K562 (cell line): ENCODE measurements around the gene PSMC1. TPM values are rescaled to one million over a fixed set of nuclear protein-coding genes. Genes with fewer than 3 reads are reported as not detected.

Experiments used
- ARHGAP35 ChIP-seq: fragments of 450-650 bp; IDR thresholded peaks from 2 replicates; pipeline ENCODE4 v1.6.1; 2018; ENCODE audit not compliant: partially characterized antibody
- CTBP1 ChIP-seq: fragments of 450-650 bp; IDR thresholded peaks from 2 replicates; pipeline ENCODE4 v1.6.1; 2016; ENCODE audit warnings: borderline replicate concordance
- DACH1 ChIP-seq: fragments of 450-650 bp; IDR thresholded peaks from 2 replicates; pipeline ENCODE4 v1.6.1; 2018; ENCODE audit not compliant: partially characterized antibody
- DMBX1 ChIP-seq: fragments of 250-450 bp; sonication (Bioruptor Pico); IDR thresholded peaks from 2 replicates; pipeline ENCODE4 v1.8.0; 2022; ENCODE audit warnings: inconsistent platforms, mild to moderate bottlenecking, moderate library complexity, borderline replicate concordance
- FOXK2 ChIP-seq, 2 experiments: fragments of 450-650 bp; IDR thresholded peaks in 1 of 2; conservative IDR thresholded peaks in 1 of 2; 2 replicates each; pipeline ENCODE4 v1.6.1; 2016; ENCODE audit warnings: low read depth in 2 of 2, mild to moderate bottlenecking in 1 of 2
- FUS ChIP-seq: fragments of 200-400 bp; formaldehyde crosslinking; optimal IDR thresholded peaks from 2 replicates; pipeline ENCODE3; 2017; ENCODE audit warnings: low read depth, low read length
- GATA2 ChIP-seq: sonication (generic); formaldehyde crosslinking; IDR thresholded peaks from 2 replicates; pipeline ENCODE4 v1.4.0; 2020; ENCODE audit warnings: mild to moderate bottlenecking, missing genetic modification reagents
- KLF16 ChIP-seq: IDR thresholded peaks from 2 replicates; pipeline ENCODE4 v1.6.1; 2016; ENCODE audit warnings: antibody characterized with exemption
- MYNN ChIP-seq, 2 experiments: sonication (generic); formaldehyde crosslinking in 1 of 2; IDR thresholded peaks; 2 replicates each; pipeline versions ENCODE4 v1.5.0 to v1.6.1; 2016 to 2020; ENCODE audit warnings: antibody characterized with exemption in 1 of 2, missing genetic modification reagents in 1 of 2
- NCOA1 ChIP-seq: fragments of 450-650 bp; IDR thresholded peaks from 2 replicates; pipeline ENCODE4 v1.6.1; 2016; ENCODE audit warnings: low read depth
- NFIC ChIP-seq: fragments of 450-650 bp; IDR thresholded peaks from 2 replicates; pipeline ENCODE4 v1.6.1; 2017; ENCODE audit warnings: mild to moderate bottlenecking, inconsistent platforms
- NFYB ChIP-seq: IDR thresholded peaks from 2 replicates; pipeline ENCODE4 v1.6.1; 2011; ENCODE audit warnings: mild to moderate bottlenecking, moderate library complexity; ENCODE audit not compliant: insufficient read length; ENCODE audit errors: extremely low read depth
- PRPF4 ChIP-seq: fragments of 200-400 bp; formaldehyde crosslinking; IDR thresholded peaks from one replicate; pipeline ENCODE4 v1.6.1; 2017; ENCODE audit warnings: low read length, low read depth, mild to moderate bottlenecking; ENCODE audit not compliant: insufficient read depth, poor library complexity, severe bottlenecking
- PTRF ChIP-seq: fragments of 450-650 bp; IDR thresholded peaks from 2 replicates; pipeline ENCODE4 v1.6.1; 2016; ENCODE audit warnings: mild to moderate bottlenecking, missing genetic modification characterization, missing compliant biosample characterization
- RBFOX2 ChIP-seq: fragments of 200-400 bp; formaldehyde crosslinking; IDR thresholded peaks from 2 replicates; pipeline ENCODE4 v1.6.1; 2017; ENCODE audit warnings: low read depth, mild to moderate bottlenecking, low read length, moderate library complexity
- TAF9B ChIP-seq: fragments of 450-650 bp; IDR thresholded peaks from 2 replicates; pipeline ENCODE4 v1.6.1; 2018; ENCODE audit warnings: mild to moderate bottlenecking; ENCODE audit not compliant: partially characterized antibody
- ZNF232 ChIP-seq: sonication (generic); formaldehyde crosslinking; IDR thresholded peaks from 2 replicates; pipeline ENCODE4 v1.8.0; 2022; ENCODE audit warnings: mild to moderate bottlenecking, missing genetic modification reagents
- ZNF41 ChIP-seq: fragments of 250-450 bp; sonication (Bioruptor Pico); conservative IDR thresholded peaks from 2 replicates; pipeline ENCODE4 v1.4.0; 2020; ENCODE audit warnings: mild to moderate bottlenecking
- polyA plus RNA-seq, 8 experiments: library from polyadenylated mRNA; depleted of rRNA in 4 of 8; stranded (reverse) in 5 of 8; unstranded in 3 of 8; fragments of >200 nt; fragmentation: Nextera tagmentation in 2 of 8; fragmentation: Illumina TruSeq in 1 of 8; extraction: Ambion mirVana in 2 of 8; extraction: Trizol in 1 of 8; gene quantifications; 2 replicates each; pipeline versions ENCODE4 v1.2.1 to v1.2.3, GENCODE V29; 2011 to 2014; ENCODE audit warnings: inconsistent platforms in 1 of 8, missing spikeins in 1 of 8
- total RNA-seq, 7 experiments: library from RNA; depleted of rRNA in 6 of 7; stranded (reverse); fragments of >200 nt in 6 of 7; fragmentation: Illumina TruSeq in 2 of 7; extraction: Trizol in 2 of 7; gene quantifications; 2 replicates each; pipeline versions ENCODE4 v1.2.1 to v1.2.3, GENCODE V29; 2011 to 2021; ENCODE audit warnings: low replicate concordance in 1 of 7
- TF ChIP-seq, protein P1 (sequence below), 2 experiments: fragments of 450-650 bp; IDR thresholded peaks; 2 replicates each; pipeline ENCODE4 v1.6.1; 2018; ENCODE audit warnings: mild to moderate bottlenecking in 2 of 2, low read depth in 1 of 2; ENCODE audit not compliant: partially characterized antibody in 2 of 2
- TF ChIP-seq, protein P2 (sequence below): fragments of 450-650 bp; IDR thresholded peaks from 2 replicates; pipeline ENCODE4 v1.6.1; 2016; ENCODE audit warnings: low read depth, mild to moderate bottlenecking, moderate library complexity
- TF ChIP-seq, protein P3 (sequence below): fragments of 250-450 bp; sonication (Bioruptor Pico); IDR thresholded peaks from 2 replicates; pipeline ENCODE4 v1.5.0; 2021; ENCODE audit warnings: mild to moderate bottlenecking, moderate library complexity

PSMC1 gene
- total and polyA plus RNA-seq, 9 of the 15 experiments (the other 6 are each of a cell fraction or from before 2014, with no cell fraction given), result 87.8 to 276 (median 165) TPM

DNA sequence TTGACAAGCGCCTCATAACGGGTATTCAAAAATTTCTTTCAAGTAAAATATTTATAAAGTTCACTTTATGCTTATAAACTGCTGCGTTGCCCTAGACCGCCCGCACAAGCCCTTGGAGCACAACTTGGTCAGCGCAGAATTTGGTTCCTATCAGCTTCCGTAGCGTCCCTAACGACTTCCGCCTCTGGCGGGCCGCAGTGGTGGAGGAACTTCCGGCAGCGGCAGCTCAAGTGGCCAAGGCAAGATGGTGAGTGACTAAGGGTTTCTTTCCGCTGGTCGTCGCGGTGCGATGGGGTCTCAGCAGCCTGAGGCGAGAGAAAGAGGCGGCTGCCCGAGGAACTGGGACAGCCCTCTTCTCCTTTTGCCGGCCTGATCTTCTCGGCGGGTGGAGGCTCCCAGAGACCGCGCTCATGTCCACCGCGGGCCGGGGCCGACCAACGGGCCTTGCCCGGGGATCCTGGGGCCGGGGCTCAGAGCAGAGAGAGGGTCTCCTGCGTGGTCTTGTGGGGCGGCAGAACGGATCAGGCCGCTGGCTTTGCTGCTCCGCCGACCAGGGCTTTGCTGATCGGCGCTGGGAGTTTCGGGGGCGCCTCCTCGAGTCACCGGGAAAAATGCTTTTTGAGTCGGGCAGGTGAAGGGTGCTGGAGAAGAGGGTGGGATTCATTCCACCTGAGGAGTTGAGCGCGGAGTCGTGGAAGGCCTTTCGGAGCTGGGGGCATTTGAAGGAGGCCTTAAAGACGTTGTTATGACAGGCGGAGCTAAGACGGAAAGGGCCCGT is at the start of gene PSMC1 (continued):
- TF ChIP-seq, protein P1, sequence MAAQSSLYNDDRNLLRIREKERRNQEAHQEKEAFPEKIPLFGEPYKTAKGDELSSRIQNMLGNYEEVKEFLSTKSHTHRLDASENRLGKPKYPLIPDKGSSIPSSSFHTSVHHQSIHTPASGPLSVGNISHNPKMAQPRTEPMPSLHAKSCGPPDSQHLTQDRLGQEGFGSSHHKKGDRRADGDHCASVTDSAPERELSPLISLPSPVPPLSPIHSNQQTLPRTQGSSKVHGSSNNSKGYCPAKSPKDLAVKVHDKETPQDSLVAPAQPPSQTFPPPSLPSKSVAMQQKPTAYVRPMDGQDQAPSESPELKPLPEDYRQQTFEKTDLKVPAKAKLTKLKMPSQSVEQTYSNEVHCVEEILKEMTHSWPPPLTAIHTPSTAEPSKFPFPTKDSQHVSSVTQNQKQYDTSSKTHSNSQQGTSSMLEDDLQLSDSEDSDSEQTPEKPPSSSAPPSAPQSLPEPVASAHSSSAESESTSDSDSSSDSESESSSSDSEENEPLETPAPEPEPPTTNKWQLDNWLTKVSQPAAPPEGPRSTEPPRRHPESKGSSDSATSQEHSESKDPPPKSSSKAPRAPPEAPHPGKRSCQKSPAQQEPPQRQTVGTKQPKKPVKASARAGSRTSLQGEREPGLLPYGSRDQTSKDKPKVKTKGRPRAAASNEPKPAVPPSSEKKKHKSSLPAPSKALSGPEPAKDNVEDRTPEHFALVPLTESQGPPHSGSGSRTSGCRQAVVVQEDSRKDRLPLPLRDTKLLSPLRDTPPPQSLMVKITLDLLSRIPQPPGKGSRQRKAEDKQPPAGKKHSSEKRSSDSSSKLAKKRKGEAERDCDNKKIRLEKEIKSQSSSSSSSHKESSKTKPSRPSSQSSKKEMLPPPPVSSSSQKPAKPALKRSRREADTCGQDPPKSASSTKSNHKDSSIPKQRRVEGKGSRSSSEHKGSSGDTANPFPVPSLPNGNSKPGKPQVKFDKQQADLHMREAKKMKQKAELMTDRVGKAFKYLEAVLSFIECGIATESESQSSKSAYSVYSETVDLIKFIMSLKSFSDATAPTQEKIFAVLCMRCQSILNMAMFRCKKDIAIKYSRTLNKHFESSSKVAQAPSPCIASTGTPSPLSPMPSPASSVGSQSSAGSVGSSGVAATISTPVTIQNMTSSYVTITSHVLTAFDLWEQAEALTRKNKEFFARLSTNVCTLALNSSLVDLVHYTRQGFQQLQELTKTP (IDR thresholded peaks at IDR 0.05; ENCODE audit: low read depth in 1 of 2, partially characterized antibody in 2 of 2), result no peak
- TF ChIP-seq NFIC (no peak), RBFOX2 (peak; percentile 92), ZNF41 (CRISPR knock-in tag) (no peak), NCOA1 (peak; percentile 60; the same call in 1 of the 2 replicates), FUS (no peak), PTRF (tag) (no peak), NFYB (no peak), KLF16 (no peak), MYNN (IDR thresholded peaks at IDR 0.05) (no peak), MYNN (CRISPR knock-in tag; IDR thresholded peaks at IDR 0.05) (no peak), ARHGAP35 (no peak), DMBX1 (CRISPR knock-in tag) (no peak), CTBP1 (peak; percentile 48; the same call in 1 of the 2 replicates), FOXK2 (conservative IDR thresholded peaks at IDR 0.05 in 1 of 2, IDR thresholded peaks at IDR 0.05 in 1 of 2; ENCODE audit: low read depth in 2 of 2) (peak in 1 of 2 experiments; percentile 45; a peak in 1 of 4 replicates), TAF9B (peak; percentile 67), DACH1 (no peak), GATA2 (CRISPR knock-in tag) (no peak), PRPF4 (no peak), ZNF232 (CRISPR knock-in tag) (no peak)
- TF ChIP-seq, protein P2, sequence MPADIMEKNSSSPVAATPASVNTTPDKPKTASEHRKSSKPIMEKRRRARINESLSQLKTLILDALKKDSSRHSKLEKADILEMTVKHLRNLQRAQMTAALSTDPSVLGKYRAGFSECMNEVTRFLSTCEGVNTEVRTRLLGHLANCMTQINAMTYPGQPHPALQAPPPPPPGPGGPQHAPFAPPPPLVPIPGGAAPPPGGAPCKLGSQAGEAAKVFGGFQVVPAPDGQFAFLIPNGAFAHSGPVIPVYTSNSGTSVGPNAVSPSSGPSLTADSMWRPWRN, result no peak
- TF ChIP-seq, protein P3, sequence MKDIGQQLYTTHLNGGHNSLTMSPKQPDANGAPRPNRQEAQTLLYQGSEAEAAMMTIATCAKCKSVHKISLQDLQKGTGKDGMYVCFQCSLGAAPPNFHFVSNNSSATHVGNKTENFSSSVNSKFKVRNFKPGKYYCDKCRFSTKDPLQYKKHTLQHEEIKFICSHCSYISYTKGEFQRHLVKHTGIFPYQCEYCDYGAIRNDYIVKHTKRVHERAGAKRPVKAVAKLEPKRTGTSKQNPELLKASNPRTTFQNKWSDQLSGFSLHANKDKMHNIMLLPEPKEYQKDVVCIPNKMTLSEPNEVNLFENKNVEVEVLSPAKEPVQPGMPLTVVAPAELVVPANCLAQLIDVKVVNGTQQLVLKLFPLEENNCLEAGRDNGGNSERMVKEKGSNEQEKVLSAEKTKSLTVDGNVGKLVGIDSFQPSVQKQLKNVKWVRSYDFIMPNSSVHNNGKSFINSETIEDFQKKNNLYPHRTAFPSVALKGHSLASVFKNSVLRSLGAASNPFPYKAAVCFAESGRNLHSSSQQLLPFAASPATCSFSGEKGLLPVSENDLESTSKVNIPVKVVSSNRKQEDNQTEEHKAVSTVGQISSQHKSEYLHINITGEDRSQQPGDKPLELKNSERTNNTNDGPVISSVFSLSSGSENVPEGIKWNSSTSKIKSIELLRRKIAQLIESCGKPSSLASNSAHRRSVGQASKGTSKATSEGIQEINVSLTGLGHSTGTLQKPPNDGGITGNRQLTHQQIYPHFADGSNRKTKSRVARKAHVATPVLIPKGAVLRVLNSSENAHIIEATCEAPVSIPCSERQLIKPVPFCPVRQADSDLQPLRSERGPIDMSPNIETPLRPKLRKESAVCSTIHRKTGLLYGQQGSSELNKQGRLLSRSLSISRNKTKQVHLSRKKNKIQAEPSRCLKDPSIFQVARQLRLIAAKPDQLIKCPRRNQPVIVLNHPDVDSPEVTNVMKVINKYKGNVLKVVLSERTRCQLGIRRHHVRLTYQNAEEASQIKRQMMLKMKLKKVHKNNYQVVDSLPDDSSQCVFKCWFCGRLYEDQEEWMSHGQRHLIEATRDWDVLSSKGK, result no peak
